GM23248 (cell line): ENCODE data around the gene RUNX1. TPM values are rescaled to one million over a fixed set of nuclear protein-coding genes. Genes with fewer than 3 reads are reported as not detected.
A peak's percentile ranks its signal among the peaks of the same experiment; 100 is the strongest.

ENCODE experiments used
- DNase-seq: peaks from one replicate; pipeline ENCODE4 v3.0.0-alpha.2; 2015
- H2AFZ ChIP-seq: fragments of 200-600 bp; sonication (generic); 2 replicates; pipeline ENCODE4 v1.6.1; 2016; ENCODE audit warnings: antibody characterized with exemption
- H3F3A ChIP-seq: fragments of 200-600 bp; sonication (generic); 2 replicates; pipeline ENCODE4 v1.6.1; 2016; ENCODE audit warnings: mild to moderate bottlenecking, antibody characterized with exemption, mixed run types; ENCODE audit not compliant: insufficient read depth
- H3K27ac ChIP-seq: fragments of 200-600 bp; sonication (generic); 2 replicates; pipeline ENCODE4 v1.5.1; 2016; ENCODE audit warnings: mild to moderate bottlenecking
- H3K27me3 ChIP-seq: fragments of 200-600 bp; sonication (generic); replicated peaks from 2 replicates; pipeline ENCODE4 v1.6.1; 2016; ENCODE audit warnings: mild to moderate bottlenecking; ENCODE audit not compliant: insufficient read depth
- H3K36me3 ChIP-seq: fragments of 200-600 bp; sonication (generic); 2 replicates; pipeline ENCODE4 v1.6.1; 2016; ENCODE audit warnings: low read depth, mild to moderate bottlenecking
- H3K4me1 ChIP-seq: fragments of 200-600 bp; sonication (generic); 2 replicates; pipeline ENCODE4 v1.6.1; 2016; ENCODE audit warnings: mild to moderate bottlenecking; ENCODE audit not compliant: insufficient read depth
- H3K4me2 ChIP-seq: fragments of 200-600 bp; sonication (generic); one replicate; pipeline ENCODE4 v1.6.1; 2016; ENCODE audit warnings: mild to moderate bottlenecking; ENCODE audit not compliant: unreplicated experiment
- H3K4me3 ChIP-seq: fragments of 200-600 bp; sonication (generic); 2 replicates; pipeline ENCODE4 v1.5.1; 2016; ENCODE audit warnings: mild to moderate bottlenecking
- H3K79me2 ChIP-seq: fragments of 200-600 bp; sonication (generic); 2 replicates; pipeline ENCODE4 v1.6.1; 2016; ENCODE audit warnings: mild to moderate bottlenecking; ENCODE audit not compliant: insufficient read depth
- H3K9ac ChIP-seq: fragments of 200-600 bp; sonication (generic); 2 replicates; pipeline ENCODE4 v1.6.1; 2016; ENCODE audit warnings: mild to moderate bottlenecking
- H3K9me2 ChIP-seq: fragments of 200-600 bp; sonication (generic); 2 replicates; pipeline ENCODE4 v1.6.1; 2016; ENCODE audit warnings: mixed run types, mild to moderate bottlenecking, moderate library complexity; ENCODE audit not compliant: insufficient read depth
- H3K9me3 ChIP-seq: fragments of 200-600 bp; sonication (generic); one replicate; pipeline ENCODE4 v1.6.1; 2017; ENCODE audit warnings: low read depth
- H4K20me1 ChIP-seq: fragments of 200-600 bp; sonication (generic); 2 replicates; pipeline ENCODE4 v1.6.0; 2016; ENCODE audit not compliant: insufficient read depth
- EZH2 ChIP-seq: fragments of 200-600 bp; sonication (generic); IDR thresholded peaks from 2 replicates; pipeline ENCODE4 v1.6.1; 2018; ENCODE audit warnings: antibody characterized with exemption, mild to moderate bottlenecking; ENCODE audit not compliant: insufficient read depth, poor library complexity, severe bottlenecking
- EZH2phosphoT487 ChIP-seq: fragments of 200-600 bp; sonication (generic); IDR thresholded peaks from 2 replicates; pipeline ENCODE4 v1.6.1; 2018; ENCODE audit warnings: antibody characterized with exemption, moderate library complexity, mild to moderate bottlenecking, low read depth; ENCODE audit not compliant: insufficient read depth
- WGBS, 2 experiments: methylation state at CpG; one replicate each; pipeline ENCODE4 v1.1.6; 2015 to 2017; ENCODE audit warnings: low lambda C conversion rate in 2 of 2, low coverage in 1 of 2; ENCODE audit errors: missing lambda C conversion rate in 2 of 2; 5-methylcytosine and 5-hydroxymethylcytosine counted together
- in situ Hi-C: fragments of 300-500 bp; cut with MboI; formaldehyde crosslinking; loops from 2 replicates; pipeline ENCODE4 v1.15.0; 2020
- polyA plus RNA-seq: library from polyadenylated mRNA; unstranded; fragments of >200 nt; fragmentation: Nextera tagmentation; extraction: Ambion mirVana; gene quantifications from 2 replicates; pipeline ENCODE4 v1.2.1, GENCODE V29; 2016
- total RNA-seq: library from RNA; depleted of rRNA; stranded (reverse); fragments of >200 nt; shearing (Covaris generic); gene quantifications from 2 replicates; pipeline ENCODE4 v1.2.3, GENCODE V29; 2014

RUNX1 gene
- total and polyA plus RNA-seq, 2 experiments from 2014 or later: 21.3 to 32.6 TPM

GRCh38 chr21:34779860-34780259 is 269.2 kb downstream of the RUNX1 start:
- Histone ChIP-seq H4K20me1 (no peaks in the 10 kb centered on the region), H3K9me3 (no peaks in the 10 kb centered on the region), H2AFZ (no peak overlapping the region), H3K9me2 (no peaks in the 10 kb centered on the region), H3K9ac (no peak overlapping the region), H3F3A (peaks cover 8% of the 10 kb centered on the region), H3K4me2 (no peak overlapping the region), H3K4me3 (no peak overlapping the region), H3K36me3 (no peaks in the 10 kb centered on the region), H3K79me2 (no peaks in the 10 kb centered on the region), H3K4me1 (no peaks in the 10 kb centered on the region), H3K27me3 (no peaks in the 10 kb centered on the region), H3K27ac (no peak overlapping the region)
- WGBS, 2 experiments: 33 to 44% methylated on average over 1 to 2 of the region's 2 CpGs
- TF ChIP-seq EZH2phosphoT487 (no peak), EZH2 (no peak)
- DNase-seq: no peak
- in situ Hi-C loops: no loop called here

- in situ Hi-C loops: no loop called here
- TF ChIP-seq EZH2 (no peak), EZH2phosphoT487 (no peak)
- H3K9ac ChIP-seq: no peak overlapping the region
- no peak overlapping the region for H2AFZ ChIP-seq
- H3K4me2 ChIP-seq: no peak overlapping the region
- no peaks in the 10 kb centered on the region for H3K9me2 ChIP-seq
- H3K9me3 ChIP-seq: no peaks in the 10 kb centered on the region
- H4K20me1 ChIP-seq: no peaks in the 10 kb centered on the region
- WGBS, 2 experiments: 87 to 90% methylated on average over 7 of the region's 7 CpGs
- H3K4me1 ChIP-seq: peaks cover 7% of the 10 kb centered on the region
- no peaks in the 10 kb centered on the region for H3K27me3 ChIP-seq
- H3F3A ChIP-seq: no peaks in the 10 kb centered on the region
- H3K4me3 ChIP-seq: no peak overlapping the region
- H3K27ac ChIP-seq: no peak overlapping the region
- no peaks in the 10 kb centered on the region for H3K36me3 ChIP-seq
- no peaks in the 10 kb centered on the region for H3K79me2 ChIP-seq
- DNase-seq: no peak
Observed at GRCh38 chr21:34775793-34776192, 273.3 kb downstream of the RUNX1 start.

- no peak overlapping the region for H3K4me3 ChIP-seq
- in situ Hi-C loops: no loop called here
- H3K79me2 ChIP-seq: no peaks in the 10 kb centered on the region
- no peak overlapping the region for H3K27ac ChIP-seq
- 94 to 98% methylated on average over 2 of the region's 2 CpGs for WGBS, 2 experiments
- H3F3A ChIP-seq: no peaks in the 10 kb centered on the region
- no peak overlapping the region for H3K9ac ChIP-seq
- H3K36me3 ChIP-seq: no peaks in the 10 kb centered on the region
- peaks cover 7% of the 10 kb centered on the region for H3K4me1 ChIP-seq
- H2AFZ ChIP-seq: no peak overlapping the region
- no peaks in the 10 kb centered on the region for H4K20me1 ChIP-seq
- H3K9me2 ChIP-seq: no peaks in the 10 kb centered on the region
- no peaks in the 10 kb centered on the region for H3K27me3 ChIP-seq
- DNase-seq: no peak
- TF ChIP-seq EZH2phosphoT487: no peak
- no peak for TF ChIP-seq EZH2
- H3K9me3 ChIP-seq: no peaks in the 10 kb centered on the region
- no peak overlapping the region for H3K4me2 ChIP-seq
Observed at GRCh38 chr21:34774750-34775149, 274.4 kb downstream of the RUNX1 start.

- Histone ChIP-seq H3K79me2 (no peaks in the 10 kb centered on the region), H3F3A (no peaks in the 10 kb centered on the region), H3K27ac (peak overlapping the region; percentile 52), H3K9me2 (no peaks in the 10 kb centered on the region), H3K4me1 (peaks cover 7% of the 10 kb centered on the region), H3K27me3 (no peaks in the 10 kb centered on the region), H3K9ac (peak overlapping the region; percentile 40; the same call in 1 of the 2 replicates), H3K4me3 (no peak overlapping the region), H3K4me2 (peak overlapping the region; percentile 23), H2AFZ (peak overlapping the region; percentile 63), H4K20me1 (no peaks in the 10 kb centered on the region), H3K9me3 (no peaks in the 10 kb centered on the region), H3K36me3 (no peaks in the 10 kb centered on the region)
- in situ Hi-C loops: no loop called here
- TF ChIP-seq EZH2phosphoT487 (no peak), EZH2 (no peak)
- 40 to 50% methylated on average over 6 of the region's 6 CpGs for WGBS, 2 experiments
- peak; percentile 76 for DNase-seq
Observed at GRCh38 chr21:34771512-34772028, 277.5 kb downstream of the RUNX1 start.

- no peaks in the 10 kb centered on the region for H3F3A ChIP-seq
- in situ Hi-C loops: no loop called here
- no peaks in the 10 kb centered on the region for H3K36me3 ChIP-seq
- TF ChIP-seq EZH2phosphoT487 (no peak), EZH2 (no peak)
- no peak overlapping the region for H3K9ac ChIP-seq
- H3K4me1 ChIP-seq: peaks cover 7% of the 10 kb centered on the region
- H4K20me1 ChIP-seq: no peaks in the 10 kb centered on the region
- H3K27ac ChIP-seq: no peak overlapping the region
- no peaks in the 10 kb centered on the region for H3K9me2 ChIP-seq
- H3K27me3 ChIP-seq: no peaks in the 10 kb centered on the region
- no peak overlapping the region for H3K4me3 ChIP-seq
- H2AFZ ChIP-seq: no peak overlapping the region
- no peaks in the 10 kb centered on the region for H3K79me2 ChIP-seq
- 80 to 84% methylated on average over 4 of the region's 4 CpGs for WGBS, 2 experiments
- no peaks in the 10 kb centered on the region for H3K9me3 ChIP-seq
- DNase-seq: no peak
- no peak overlapping the region for H3K4me2 ChIP-seq
Observed at GRCh38 chr21:34770576-34770975, 278.5 kb downstream of the RUNX1 start.
